ENCODE results near the gene CELA3A.

CELA3A gene

GRCh38 chr1:22056936-22057335 is 55.5 kb downstream of the CELA3A start:
- FAIRE-seq (no peak), DNase-seq (ENCODE audit: insufficient read length, low spot score) (no peak)

GRCh38 chr1:22057861-22058260 is 56.4 kb downstream of the CELA3A start:
- no peak for DNase-seq (ENCODE audit: insufficient read length, low spot score)
- FAIRE-seq = no peak
- no peak for TF ChIP-seq CTCF (IDR thresholded peaks at IDR 0.05; ENCODE audit: insufficient read depth, missing control alignments)

More at GRCh38 chr1:22056936-22057335, 55.5 kb downstream of the CELA3A start:
- TF ChIP-seq CTCF (IDR thresholded peaks at IDR 0.05; ENCODE audit: insufficient read depth, missing control alignments) = no peak
